ENCODE data around the gene SNX32. TPM values are rescaled to one million over a fixed set of nuclear protein-coding genes. Genes with fewer than 3 reads are reported as not detected.

The SNX32 gene
- total RNA-seq, 1 experiment from 2014 or later = not detected

- ChIA-PET POLR2A (interaction anchor here (0.5 kb wide), 1 partner anchor 9 kb away, joined by 3 read pairs; no protein-coding TSS in a partner anchor), CTCF (interaction anchor here (3.0 kb wide), 1 partner anchor 17 kb away, joined by 12 read pairs; no protein-coding TSS in a partner anchor), RAD21 (ENCODE audit: low non-redundant PET in 1 of 2, low total read pairs in 2 of 2, uncharacterized antibody in 2 of 2, unreplicated experiment in 2 of 2) (no interaction called here)
- Histone ChIP-seq H3K9me2 (ENCODE audit: insufficient read depth) (no peaks in the 10 kb centered on the region), H3K4me2 (ENCODE audit: low read length) (no peak overlapping the region), H3K9ac (ENCODE audit: low read length) (no peak overlapping the region), H3K79me2 (ENCODE audit: insufficient read depth, low read length) (peaks cover 10% of the 10 kb centered on the region; the same call in 1 of the 2 replicates), H4K20me1 (ENCODE audit: insufficient read depth) (no peaks in the 10 kb centered on the region), H3K4me1 (ENCODE audit: control insufficient read depth in 1 of 2, insufficient read depth in 2 of 2, low read length in 2 of 2) (peaks cover 20 to 25% of the 10 kb centered on the region in 2 experiments), H2AFZ (ENCODE audit: low read depth, low read length, poor library complexity, severe bottlenecking) (no peak overlapping the region), H3K27me3 (ENCODE audit: insufficient read depth, low read length) (no peaks in the 10 kb centered on the region), H3K36me3 (ENCODE audit: control insufficient read depth in 1 of 2, insufficient read depth in 2 of 2, low read length in 2 of 2) (peaks cover 12 to 20% of the 10 kb centered on the region in 2 experiments; a peak in 3 of 4 replicates), H3K9me3 (ENCODE audit: control insufficient read depth in 1 of 2, insufficient read depth in 1 of 2, low read depth in 1 of 2, low read length in 2 of 2) (no peaks in the 10 kb centered on the region), H3K27ac (ENCODE audit: low read depth, low read length) (no peak overlapping the region), H3K4me3 (replicated peaks in 1 of 2; ENCODE audit: low read depth in 1 of 2, low read length in 2 of 2) (no peak overlapping the region)
- BruUV-seq (replicated peaks) = no TSS peak
- DNase-seq (ENCODE audit: low read depth, low spot score) = no peak
- no peak for ATAC-seq
- intact Hi-C loops (cut with micrococcal nuclease) = no loop called here
- TF ChIP-seq ATF3 (IDR thresholded peaks at IDR 0.05) (no peak), ZFX (IDR thresholded peaks at IDR 0.05) (no peak), ELF1 (IDR thresholded peaks at IDR 0.05; ENCODE audit: borderline replicate concordance, low read depth) (no peak), YY1 (IDR thresholded peaks at IDR 0.05; ENCODE audit: extremely low read depth, insufficient replicate concordance, low read depth, low read length) (no peak), FOSL1 (IDR thresholded peaks at IDR 0.05; ENCODE audit: low read depth) (no peak), SRF (IDR thresholded peaks at IDR 0.05; ENCODE audit: low read depth) (no peak)
Measured at GRCh38 chr11:65796726-65797601, 36.8 kb upstream of the SNX32 start.

DNA sequence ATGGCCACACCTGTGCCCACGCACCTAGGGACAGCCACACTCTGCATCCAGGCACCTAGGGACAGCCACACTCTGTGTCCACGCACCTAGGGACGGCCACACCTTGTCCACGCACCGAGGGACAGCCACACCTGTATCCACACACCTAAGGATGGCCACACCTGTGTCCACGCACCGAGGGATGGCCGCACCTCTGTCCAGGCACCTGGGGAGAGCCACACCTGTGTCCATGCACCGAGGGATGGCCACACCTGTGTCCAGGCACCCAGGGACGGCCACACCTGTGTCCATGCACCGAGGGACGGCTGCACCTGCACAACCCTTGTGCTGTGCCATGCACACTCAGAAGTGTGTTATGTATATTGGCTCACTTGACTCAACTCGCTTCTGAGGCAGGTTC lies 36.1 kb upstream of the SNX32 start:
- ChIA-PET POLR2A (interaction anchor here (0.5 kb wide), 1 partner anchor 8 kb away, joined by 3 read pairs; no protein-coding TSS in a partner anchor), RAD21 (ENCODE audit: low non-redundant PET in 1 of 2, low total read pairs in 2 of 2, uncharacterized antibody in 2 of 2, unreplicated experiment in 2 of 2) (no interaction called here), CTCF (interaction anchor here (3.0 kb wide), 1 partner anchor 18 kb away, joined by 12 read pairs; no protein-coding TSS in a partner anchor)
- Histone ChIP-seq H4K20me1 (ENCODE audit: insufficient read depth) (no peaks in the 10 kb centered on the region), H3K9ac (ENCODE audit: low read length) (no peak overlapping the region), H3K27ac (ENCODE audit: low read depth, low read length) (no peak overlapping the region), H3K4me1 (ENCODE audit: control insufficient read depth in 1 of 2, insufficient read depth in 2 of 2, low read length in 2 of 2) (peaks cover 13 to 18% of the 10 kb centered on the region in 2 experiments), H3K79me2 (ENCODE audit: insufficient read depth, low read length) (peaks cover 7% of the 10 kb centered on the region; the same call in 1 of the 2 replicates), H3K9me2 (ENCODE audit: insufficient read depth) (no peaks in the 10 kb centered on the region), H3K9me3 (ENCODE audit: control insufficient read depth in 1 of 2, insufficient read depth in 1 of 2, low read depth in 1 of 2, low read length in 2 of 2) (no peaks in the 10 kb centered on the region), H3K27me3 (ENCODE audit: insufficient read depth, low read length) (no peaks in the 10 kb centered on the region), H2AFZ (ENCODE audit: low read depth, low read length, poor library complexity, severe bottlenecking) (no peak overlapping the region), H3K4me3 (replicated peaks in 1 of 2; ENCODE audit: low read depth in 1 of 2, low read length in 2 of 2) (no peak overlapping the region), H3K36me3 (ENCODE audit: control insufficient read depth in 1 of 2, insufficient read depth in 2 of 2, low read length in 2 of 2) (peaks cover 12 to 20% of the 10 kb centered on the region in 2 experiments; a peak in 3 of 4 replicates), H3K4me2 (ENCODE audit: low read length) (no peak overlapping the region)
- ATAC-seq (no peak), DNase-seq (ENCODE audit: low read depth, low spot score) (no peak)
- no TSS peak for BruUV-seq (replicated peaks)
- intact Hi-C loops (cut with micrococcal nuclease) = no loop called here
- no peak for TF ChIP-seq SIN3A (IDR thresholded peaks at IDR 0.05; ENCODE audit: low read depth)
- TF ChIP-seq EZH2 (IDR thresholded peaks at IDR 0.05) = no peak
- no peak for TF ChIP-seq SP1 (IDR thresholded peaks at IDR 0.05; ENCODE audit: low read depth)
- TF ChIP-seq ELF1 (IDR thresholded peaks at IDR 0.05; ENCODE audit: borderline replicate concordance, low read depth) = no peak
- no peak for TF ChIP-seq CBX3 (IDR thresholded peaks at IDR 0.05; ENCODE audit: low read depth)
- TF ChIP-seq ZNF274 (IDR thresholded peaks at IDR 0.05; ENCODE audit: low read depth, low read length) = no peak
- TF ChIP-seq JUND (IDR thresholded peaks at IDR 0.05) = no peak
- TF ChIP-seq RAD21 (IDR thresholded peaks at IDR 0.05; ENCODE audit: low read depth) = no peak
- TF ChIP-seq YY1 (IDR thresholded peaks at IDR 0.05; ENCODE audit: extremely low read depth, insufficient replicate concordance, low read depth, low read length) = no peak
- no peak for TF ChIP-seq ZFX (IDR thresholded peaks at IDR 0.05)
- no peak for TF ChIP-seq REST (IDR thresholded peaks at IDR 0.05; ENCODE audit: low read depth)
- no peak for TF ChIP-seq FOSL1 (IDR thresholded peaks at IDR 0.05; ENCODE audit: low read depth)
- TF ChIP-seq ATF3 (IDR thresholded peaks at IDR 0.05) = no peak
- TF ChIP-seq POLR2AphosphoS5 (IDR thresholded peaks at IDR 0.05; ENCODE audit: low read depth, low read length) = no peak
- TF ChIP-seq SRF (IDR thresholded peaks at IDR 0.05; ENCODE audit: low read depth) = no peak

Measured in HCT116 (cell line).